Gastrocnemius medialis (tissue), 4 donors: ENCODE measurements around the gene EFEMP1.

Experiments used
- POLR2A ChIP-seq, 2 donors: fragments of 450-650 bp; IDR thresholded peaks; one replicate each; pipeline ENCODE4 v1.6.1; 2017; ENCODE audit warnings: antibody characterized with exemption in 2 of 2, mild to moderate bottlenecking in 2 of 2, moderate library complexity in 2 of 2
- TF ChIP-seq, protein P1 (sequence below), 5 experiments: fragments of 450-650 bp in 3 of 5; fragments of 200-600 bp in 2 of 5; sonication (generic) in 2 of 5; IDR thresholded peaks in 4 of 5; conservative IDR thresholded peaks in 1 of 5; 1 replicate in 4 of 5; 2 replicates in 1 of 5; pipeline ENCODE4 v1.5.1; 2016 to 2019; ENCODE audit warnings: antibody characterized with exemption in 5 of 5, mild to moderate bottlenecking in 3 of 5, moderate library complexity in 3 of 5

DNA sequence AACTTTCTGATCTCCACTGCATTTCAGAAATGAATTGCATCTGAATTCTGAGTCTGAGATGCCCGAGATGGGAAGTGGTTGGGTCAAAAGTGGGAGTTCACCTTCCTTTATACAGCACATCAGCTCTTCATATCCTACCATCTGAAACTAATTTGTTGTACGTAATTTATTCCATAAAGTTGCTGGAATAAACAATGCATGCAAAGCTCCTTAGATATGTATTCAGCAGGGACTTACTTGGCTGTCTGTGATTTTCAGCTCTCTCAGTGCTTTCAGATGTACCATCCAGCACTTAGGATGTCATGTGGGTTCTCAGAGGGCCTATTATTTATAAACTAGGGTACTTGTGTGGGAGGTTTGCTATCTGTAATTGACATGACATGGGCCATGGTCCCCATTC, 46.9 kb upstream of the EFEMP1 start:
- no peak for TF ChIP-seq POLR2A (IDR thresholded peaks at IDR 0.05)
- TF ChIP-seq, protein P1, sequence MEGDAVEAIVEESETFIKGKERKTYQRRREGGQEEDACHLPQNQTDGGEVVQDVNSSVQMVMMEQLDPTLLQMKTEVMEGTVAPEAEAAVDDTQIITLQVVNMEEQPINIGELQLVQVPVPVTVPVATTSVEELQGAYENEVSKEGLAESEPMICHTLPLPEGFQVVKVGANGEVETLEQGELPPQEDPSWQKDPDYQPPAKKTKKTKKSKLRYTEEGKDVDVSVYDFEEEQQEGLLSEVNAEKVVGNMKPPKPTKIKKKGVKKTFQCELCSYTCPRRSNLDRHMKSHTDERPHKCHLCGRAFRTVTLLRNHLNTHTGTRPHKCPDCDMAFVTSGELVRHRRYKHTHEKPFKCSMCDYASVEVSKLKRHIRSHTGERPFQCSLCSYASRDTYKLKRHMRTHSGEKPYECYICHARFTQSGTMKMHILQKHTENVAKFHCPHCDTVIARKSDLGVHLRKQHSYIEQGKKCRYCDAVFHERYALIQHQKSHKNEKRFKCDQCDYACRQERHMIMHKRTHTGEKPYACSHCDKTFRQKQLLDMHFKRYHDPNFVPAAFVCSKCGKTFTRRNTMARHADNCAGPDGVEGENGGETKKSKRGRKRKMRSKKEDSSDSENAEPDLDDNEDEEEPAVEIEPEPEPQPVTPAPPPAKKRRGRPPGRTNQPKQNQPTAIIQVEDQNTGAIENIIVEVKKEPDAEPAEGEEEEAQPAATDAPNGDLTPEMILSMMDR (IDR thresholded peaks at IDR 0.05 in 4 of 5, conservative IDR thresholded peaks at IDR 0.05 in 1 of 5), result no peak
